Mesenchymal stem cell (in vitro differentiated cells and primary cell): ENCODE data around the gene TMEM184A.

Source experiments
- DNase-seq: peaks from one replicate; pipeline ENCODE4 v3.0.0-alpha.2; 2013
- H2AFZ ChIP-seq: one replicate; pipeline ENCODE4 v1.6.1; 2013; ENCODE audit warnings: low read depth, mild to moderate bottlenecking, control low read depth, inconsistent platforms, low read length, moderate library complexity
- H2AK5ac ChIP-seq: 2 replicates; pipeline ENCODE4 v1.6.1; 2013; ENCODE audit warnings: low read length, moderate library complexity, mild to moderate bottlenecking, inconsistent platforms; ENCODE audit not compliant: severe bottlenecking
- H2BK120ac ChIP-seq: one replicate; pipeline ENCODE4 v1.6.1; 2013; ENCODE audit warnings: low read depth, mild to moderate bottlenecking, inconsistent platforms, low read length, moderate library complexity
- H2BK12ac ChIP-seq, 2 experiments: one replicate each; pipeline ENCODE4 v1.6.1; 2013; ENCODE audit warnings: inconsistent platforms in 2 of 2, low read length in 2 of 2, mild to moderate bottlenecking in 2 of 2, moderate library complexity in 2 of 2, control low read depth in 1 of 2
- H2BK15ac ChIP-seq: one replicate; pipeline ENCODE4 v1.6.1; 2013; ENCODE audit warnings: mild to moderate bottlenecking, low read depth, inconsistent platforms; ENCODE audit not compliant: poor library complexity, severe bottlenecking
- H2BK5ac ChIP-seq: 2 replicates; pipeline ENCODE4 v1.6.1; 2013; ENCODE audit warnings: low read depth, mild to moderate bottlenecking, low read length, control low read depth, inconsistent platforms; ENCODE audit not compliant: poor library complexity, severe bottlenecking
- H3K14ac ChIP-seq, 2 experiments: one replicate each; pipeline ENCODE4 v1.6.1; 2013; ENCODE audit warnings: inconsistent platforms in 2 of 2, low read length in 2 of 2, control low read depth in 1 of 2, mild to moderate bottlenecking in 1 of 2, moderate library complexity in 1 of 2
- H3K18ac ChIP-seq, 2 experiments: one replicate each; pipeline ENCODE4 v1.6.1; 2013; ENCODE audit warnings: inconsistent platforms in 2 of 2, low read length in 2 of 2, control low read depth in 1 of 2, low read depth in 1 of 2, mild to moderate bottlenecking in 1 of 2
- H3K23ac ChIP-seq, 2 experiments: one replicate each; pipeline ENCODE4 v1.6.1; 2013; ENCODE audit warnings: inconsistent platforms in 2 of 2, low read length in 2 of 2, mild to moderate bottlenecking in 2 of 2, moderate library complexity in 2 of 2, control low read depth in 1 of 2
- H3K27ac ChIP-seq: 2 replicates; pipeline ENCODE4 v1.5.1; 2013; ENCODE audit warnings: mild to moderate bottlenecking, moderate library complexity, low read length, control low read depth, inconsistent platforms; ENCODE audit not compliant: poor library complexity, severe bottlenecking
- H3K27me3 ChIP-seq, 2 experiments: 2 replicates each; pipeline versions ENCODE4 v1.6.1 to v1.7.0; 2013; ENCODE audit warnings: low read length in 2 of 2, mild to moderate bottlenecking in 2 of 2, moderate library complexity in 2 of 2, control low read depth in 1 of 2, inconsistent platforms in 1 of 2; ENCODE audit not compliant: control insufficient read depth in 1 of 2, insufficient read depth in 1 of 2
- H3K36me3 ChIP-seq, 2 experiments: 2 replicates each; pipeline versions ENCODE4 v1.6.1 to v1.7.0; 2013; ENCODE audit warnings: low read length in 2 of 2, control low read depth in 1 of 2, inconsistent platforms in 1 of 2, low read depth in 1 of 2, mild to moderate bottlenecking in 1 of 2; ENCODE audit not compliant: insufficient read depth in 2 of 2, control insufficient read depth in 1 of 2
- H3K4ac ChIP-seq, 2 experiments: one replicate each; pipeline ENCODE4 v1.6.1; 2013; ENCODE audit warnings: inconsistent platforms in 2 of 2, low read length in 2 of 2, mild to moderate bottlenecking in 2 of 2, moderate library complexity in 2 of 2, control low read depth in 1 of 2, low read depth in 1 of 2
- H3K4me1 ChIP-seq: 2 replicates; pipeline ENCODE4 v1.6.1; 2013; ENCODE audit warnings: low read depth, low read length, control low read depth; ENCODE audit not compliant: control insufficient read depth, insufficient read depth
- H3K4me2 ChIP-seq: 2 replicates; pipeline ENCODE4 v1.6.1; 2013; ENCODE audit warnings: low read length, mild to moderate bottlenecking, inconsistent platforms; ENCODE audit not compliant: poor library complexity, severe bottlenecking
- H3K4me3 ChIP-seq, 2 experiments: 2 replicates each; pipeline versions ENCODE4 v1.5.1 to v1.7.0; 2013; ENCODE audit warnings: low read length in 2 of 2, mild to moderate bottlenecking in 2 of 2, control low read depth in 1 of 2, low read depth in 1 of 2; ENCODE audit not compliant: insufficient read depth in 1 of 2
- H3K79me1 ChIP-seq: replicated peaks from 2 replicates; pipeline ENCODE4 v1.6.1; 2013; ENCODE audit warnings: mild to moderate bottlenecking, control low read depth, low read length, inconsistent platforms; ENCODE audit not compliant: poor library complexity, severe bottlenecking
- H3K9ac ChIP-seq: 2 replicates; pipeline ENCODE4 v1.7.0; 2013; ENCODE audit warnings: mild to moderate bottlenecking, low read length, moderate library complexity
- H3K9me3 ChIP-seq: 2 replicates; pipeline ENCODE4 v1.7.0; 2013; ENCODE audit warnings: mild to moderate bottlenecking, low read length; ENCODE audit not compliant: control insufficient read depth
- H4K8ac ChIP-seq: one replicate; pipeline ENCODE4 v1.6.1; 2013; ENCODE audit warnings: inconsistent platforms, mild to moderate bottlenecking, low read length, moderate library complexity
- H4K91ac ChIP-seq: one replicate; pipeline ENCODE4 v1.6.1; 2013; ENCODE audit warnings: mild to moderate bottlenecking, low read length, inconsistent platforms
- WGBS: methylation state at CpG from one replicate; pipeline ENCODE4 v1.1.7; 2013; ENCODE audit warnings: mixed read lengths; 5-methylcytosine and 5-hydroxymethylcytosine counted together

The TMEM184A gene

DNA sequence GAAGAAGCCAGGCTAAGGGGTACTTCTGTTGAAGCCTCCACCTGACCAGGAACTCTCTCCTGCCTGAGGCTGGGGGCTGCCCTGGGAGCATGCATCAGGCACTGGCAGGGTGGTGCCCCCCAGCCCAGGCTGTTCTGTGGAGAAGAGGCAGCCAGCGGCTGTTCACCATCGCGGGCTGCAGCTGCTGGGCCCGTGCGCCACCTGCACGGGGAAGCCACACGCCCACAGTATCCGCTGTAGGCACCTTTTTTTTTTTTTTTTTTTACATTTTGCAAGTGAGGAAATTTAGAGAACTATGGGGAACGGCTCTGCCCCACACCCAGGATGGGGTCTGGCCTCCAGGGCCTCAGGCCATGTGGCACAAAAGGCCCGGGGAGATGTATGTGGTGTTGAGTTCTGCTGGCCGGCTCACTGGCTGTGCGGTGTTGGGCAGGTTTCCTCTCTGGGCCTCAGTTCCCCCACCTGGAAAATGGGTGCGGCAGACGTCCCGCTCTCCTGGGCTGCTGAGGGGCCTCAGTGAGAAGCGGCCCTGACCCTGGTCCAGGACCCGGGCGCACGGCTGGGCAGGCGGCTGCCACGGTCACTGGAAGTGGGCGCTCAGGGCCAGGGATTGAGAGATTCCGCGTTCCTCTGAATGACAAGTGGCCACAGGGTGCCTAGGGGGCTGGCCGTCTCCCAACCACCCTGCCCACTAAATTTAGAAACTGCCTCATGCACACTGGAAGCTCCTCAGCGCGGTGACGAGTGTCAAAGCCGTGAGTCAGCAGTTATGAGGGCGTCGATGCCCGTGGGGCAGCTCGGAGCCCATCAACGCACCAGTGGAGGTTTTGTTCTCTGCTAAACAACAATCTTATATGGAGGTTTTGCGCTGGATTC lies 43.0 kb downstream of the TMEM184A start:
- peak overlapping the region; percentile 35 for H3K4me2 ChIP-seq
- H2BK120ac ChIP-seq = peak overlapping the region; percentile 71
- H3K27ac ChIP-seq = peak overlapping the region; percentile 50
- no peaks in the 10 kb centered on the region for H3K79me1 ChIP-seq
- peak overlapping the region in 1 of 2 experiments; percentile 44 for H3K18ac ChIP-seq
- H2BK15ac ChIP-seq = no peak overlapping the region
- H3K4me1 ChIP-seq = peaks cover 29% of the 10 kb centered on the region
- peak overlapping the region; percentile 12 to 32 for H2BK12ac ChIP-seq
- WGBS = 81% methylated on average over 35 of the region's 35 CpGs
- H3K9me3 ChIP-seq = no peaks in the 10 kb centered on the region
- H4K91ac ChIP-seq = peak overlapping the region; percentile 9
- peak; percentile 79 for DNase-seq
- H4K8ac ChIP-seq = peak overlapping the region; percentile 88
- no peak overlapping the region for H3K9ac ChIP-seq
- no peak overlapping the region for H3K23ac ChIP-seq
- no peak overlapping the region for H3K14ac ChIP-seq
- H3K4ac ChIP-seq = peak overlapping the region; percentile 18 to 29
- H3K4me3 ChIP-seq = no peak overlapping the region
- H3K36me3 ChIP-seq = no peaks in the 10 kb centered on the region
- H2AK5ac ChIP-seq = peak overlapping the region; percentile 58
- peaks cover 0 to 6% of the 10 kb centered on the region in 2 experiments for H3K27me3 ChIP-seq
- peak overlapping the region; percentile 84 for H2BK5ac ChIP-seq
- no peak overlapping the region for H2AFZ ChIP-seq

DNA sequence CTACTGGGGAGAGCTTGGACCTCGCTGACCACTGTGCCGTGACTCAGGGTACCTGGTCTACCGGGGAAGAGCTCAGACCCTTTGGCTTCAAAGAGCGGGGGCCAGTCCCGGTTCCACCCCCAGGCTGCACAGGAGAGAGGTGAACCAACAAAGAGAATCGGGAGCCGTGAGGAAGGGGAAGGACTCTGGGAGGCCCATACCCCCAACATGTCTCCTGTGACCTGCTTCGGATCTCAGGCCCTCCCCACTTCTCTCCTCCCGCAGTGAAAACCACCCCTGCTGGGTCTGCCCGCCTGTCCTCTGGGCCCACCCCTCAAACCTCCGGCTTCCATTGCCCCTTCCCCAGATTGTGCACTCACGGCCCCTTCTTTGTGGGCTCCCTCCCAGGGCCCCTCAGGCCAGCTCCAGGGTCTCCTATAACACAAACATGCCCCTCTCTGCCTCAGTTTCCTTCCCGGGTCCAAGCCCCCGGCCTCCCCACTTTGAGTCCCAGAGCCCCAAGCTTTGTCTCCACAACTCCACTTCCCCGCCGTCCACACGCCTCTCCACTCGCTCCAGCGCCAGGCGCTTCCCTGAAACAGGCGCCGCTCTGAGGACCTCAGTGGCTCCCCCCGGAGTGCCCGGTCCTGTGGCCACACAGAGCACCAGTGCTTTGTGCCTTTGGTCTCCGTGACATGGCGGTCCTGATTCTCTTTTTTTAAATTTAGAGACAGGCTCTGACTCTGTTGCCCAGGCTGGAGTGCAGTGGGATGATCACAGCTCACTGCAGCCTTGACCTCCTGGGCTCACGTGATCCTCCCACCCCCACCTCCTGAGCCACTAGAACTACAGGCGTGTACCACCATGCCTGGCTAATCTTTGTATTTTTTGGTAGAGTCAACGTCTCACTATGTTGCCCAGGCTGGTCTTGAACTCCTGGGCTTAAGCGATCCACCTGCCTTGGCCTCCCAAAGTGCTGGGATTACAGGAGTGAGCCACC lies 44.3 kb downstream of the TMEM184A start:
- DNase-seq = no peak
- Histone ChIP-seq H3K79me1 (no peaks in the 10 kb centered on the region), H3K36me3 (no peaks in the 10 kb centered on the region), H3K4me1 (peaks cover 30% of the 10 kb centered on the region), H2BK12ac (no peak overlapping the region), H3K9ac (no peak overlapping the region), H3K18ac (no peak overlapping the region), H3K27ac (no peak overlapping the region), H4K8ac (peak overlapping the region; percentile 12), H2BK15ac (no peak overlapping the region), H2BK5ac (no peak overlapping the region), H3K9me3 (no peaks in the 10 kb centered on the region), H2AK5ac (peak overlapping the region; percentile 12), H4K91ac (no peak overlapping the region), H2AFZ (no peak overlapping the region), H3K4ac (no peak overlapping the region), H2BK120ac (no peak overlapping the region), H3K4me3 (no peak overlapping the region), H3K23ac (no peak overlapping the region), H3K4me2 (no peak overlapping the region), H3K27me3 (no peaks in the 10 kb centered on the region), H3K14ac (no peak overlapping the region)
- 90% methylated on average over 30 of the region's 30 CpGs for WGBS

DNA sequence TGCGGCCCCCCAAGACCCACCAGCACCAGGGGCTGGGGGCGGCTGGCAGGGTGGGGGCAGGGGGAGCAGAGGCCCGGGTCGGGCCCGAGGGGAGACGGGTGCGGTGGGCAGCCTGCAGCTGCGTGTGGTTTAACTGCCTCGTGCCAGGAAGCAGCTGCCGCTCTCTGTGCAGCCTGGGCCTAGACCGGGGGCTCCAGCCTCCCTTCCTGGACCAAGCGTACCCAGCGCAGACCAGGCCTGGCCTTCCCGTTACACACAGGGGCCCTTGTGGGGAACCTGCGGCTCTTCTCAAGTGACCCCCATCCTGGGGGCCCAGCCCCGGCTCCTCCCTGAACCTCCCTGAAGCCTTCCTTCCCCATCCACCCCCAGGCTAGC lies 45.2 kb downstream of the TMEM184A start:
- Histone ChIP-seq H2BK15ac (no peak overlapping the region), H3K79me1 (peaks cover 2% of the 10 kb centered on the region), H3K18ac (no peak overlapping the region), H2BK120ac (no peak overlapping the region), H3K23ac (no peak overlapping the region), H2AFZ (no peak overlapping the region), H3K9ac (no peak overlapping the region), H3K4me2 (no peak overlapping the region), H3K4me1 (peaks cover 30% of the 10 kb centered on the region), H3K27ac (no peak overlapping the region), H3K27me3 (no peaks in the 10 kb centered on the region), H3K36me3 (peaks cover 0 to 5% of the 10 kb centered on the region in 2 experiments), H2AK5ac (peak overlapping the region; percentile 12), H4K8ac (no peak overlapping the region), H3K9me3 (no peaks in the 10 kb centered on the region), H4K91ac (no peak overlapping the region), H3K4me3 (no peak overlapping the region), H3K4ac (peak overlapping the region in 1 of 2 experiments; percentile 58), H3K14ac (no peak overlapping the region), H2BK5ac (no peak overlapping the region), H2BK12ac (no peak overlapping the region)
- no peak for DNase-seq
- 93% methylated on average over 16 of the region's 16 CpGs for WGBS

DNA sequence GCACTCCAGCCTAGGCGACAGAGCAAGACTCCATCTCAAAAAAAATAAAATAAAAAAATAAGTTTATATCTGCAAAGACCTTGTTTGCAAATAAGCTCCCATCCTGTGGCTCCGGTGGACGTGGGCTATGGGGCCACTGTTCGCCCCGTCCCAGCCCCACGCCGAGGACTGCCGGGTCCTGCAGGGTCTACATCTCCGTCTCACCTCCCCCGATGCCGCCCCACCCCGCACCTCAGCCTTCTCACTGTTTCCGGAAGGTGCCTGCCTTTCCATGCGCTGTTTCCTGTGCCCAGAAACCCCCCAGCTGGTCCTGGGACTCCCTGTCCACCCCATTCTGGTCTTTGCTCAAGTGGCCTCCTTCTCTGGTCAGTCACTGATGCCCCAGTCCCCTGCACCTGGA lies 46.8 kb downstream of the TMEM184A start:
- H3K4me1 ChIP-seq = peaks cover 24% of the 10 kb centered on the region
- H2AFZ ChIP-seq = no peak overlapping the region
- no peak overlapping the region for H3K4me2 ChIP-seq
- peaks cover 2% of the 10 kb centered on the region for H3K79me1 ChIP-seq
- no peak overlapping the region for H4K91ac ChIP-seq
- H2BK12ac ChIP-seq = no peak overlapping the region
- no peak overlapping the region for H2BK120ac ChIP-seq
- H3K9ac ChIP-seq = no peak overlapping the region
- H3K9me3 ChIP-seq = no peaks in the 10 kb centered on the region
- no peak overlapping the region for H3K4ac ChIP-seq
- no peak overlapping the region for H2BK15ac ChIP-seq
- H3K14ac ChIP-seq = no peak overlapping the region
- no peak overlapping the region for H3K27ac ChIP-seq
- 92% methylated on average over 13 of the region's 14 CpGs for WGBS
- H3K36me3 ChIP-seq = peaks cover 0 to 7% of the 10 kb centered on the region in 2 experiments
- H3K18ac ChIP-seq = no peak overlapping the region
- H3K27me3 ChIP-seq = no peaks in the 10 kb centered on the region
- H3K23ac ChIP-seq = no peak overlapping the region
- H2AK5ac ChIP-seq = no peak overlapping the region
- no peak overlapping the region for H4K8ac ChIP-seq
- no peak overlapping the region for H3K4me3 ChIP-seq
- no peak for DNase-seq
- no peak overlapping the region for H2BK5ac ChIP-seq
